ENCODE results near the gene ADCY10.

- TF ChIP-seq CTCF (IDR thresholded peaks at IDR 0.05) (no peak), POLR2A (IDR thresholded peaks at IDR 0.05) (no peak)
Observed at GRCh38 chr1:167880580-167881021, 33.3 kb downstream of the ADCY10 start.

Data from Peyer's patch (tissue), 4 donors.